ENCODE measurements around the gene MAN2A2.
"Not testable (repeated sequence)": the region's sequence is repeated elsewhere in the genome, so short reads cannot be mapped to it uniquely, and the experiment has no call there.

MAN2A2 gene

GRCh38 chr15:90884719-90885431 is 18.2 kb upstream of the MAN2A2 start:
- no peak for DNase-seq

- DNase-seq: peak; percentile 71
Observed at GRCh38 chr15:90885432-90886290, 17.4 kb upstream of the MAN2A2 start.

GRCh38 chr15:90886291-90886614 is 16.8 kb upstream of the MAN2A2 start:
- no peak for DNase-seq

GRCh38 chr15:90887037-90887481 is 16.0 kb upstream of the MAN2A2 start:
- no peak for DNase-seq

GRCh38 chr15:90889313-90889730 is 13.8 kb upstream of the MAN2A2 start:
- DNase-seq: no peak

GRCh38 chr15:90889736-90890456 is 13.2 kb upstream of the MAN2A2 start:
- no peak for DNase-seq

GRCh38 chr15:90890839-90891238 is 12.3 kb upstream of the MAN2A2 start:
- DNase-seq: no peak

- no peak for DNase-seq
Observed at GRCh38 chr15:90891346-90891949, 11.7 kb upstream of the MAN2A2 start.

- no peak for DNase-seq
Observed at GRCh38 chr15:90892023-90892422, 11.1 kb upstream of the MAN2A2 start.

- DNase-seq: no peak
Observed at GRCh38 chr15:90892498-90893174, 10.5 kb upstream of the MAN2A2 start.

GRCh38 chr15:90893175-90894090 is 9.7 kb upstream of the MAN2A2 start:
- DNase-seq: no peak

GRCh38 chr15:90895571-90896117 is 7.5 kb upstream of the MAN2A2 start:
- DNase-seq: no peak

- DNase-seq: not testable (repeated sequence)
Observed at GRCh38 chr15:90897131-90897655, 5.9 kb upstream of the MAN2A2 start.

- no peak for DNase-seq
Observed at GRCh38 chr15:90901175-90902039, 1.7 kb upstream of the MAN2A2 start.

- peak; percentile 61 for DNase-seq
Observed at GRCh38 chr15:90902040-90902839, 862 bp upstream of the MAN2A2 start.

GRCh38 chr15:90903733-90904536 is 833 bp downstream of the MAN2A2 start:
- DNase-seq: no peak

- DNase-seq: no peak
Observed at GRCh38 chr15:90904746-90905145, 1.6 kb downstream of the MAN2A2 start.

Measured in effector CD4-positive, alpha-beta T cell (primary cell).